Measurements from ENCODE around the gene TMEM150C.

Gene TMEM150C

DNA sequence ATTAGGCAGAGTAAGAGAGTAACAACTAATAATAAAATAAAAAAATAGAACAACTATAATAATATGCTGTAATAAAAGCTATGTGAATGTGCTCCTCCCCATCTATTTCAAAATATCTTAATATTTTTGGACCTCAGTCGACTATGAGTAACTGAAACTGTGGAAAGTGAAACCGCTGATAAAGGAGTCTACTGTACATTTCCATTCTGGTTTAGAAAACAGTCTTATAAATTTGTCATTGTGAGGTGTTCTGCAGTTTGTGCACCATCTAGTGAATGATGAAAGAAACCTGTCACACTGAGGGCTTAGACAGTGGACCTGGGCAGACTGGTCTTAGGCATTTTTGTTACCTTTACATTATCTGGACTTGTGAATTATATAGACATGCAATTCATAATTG lies 42.0 kb downstream of the TMEM150C start:
- H3K27ac ChIP-seq: no peak overlapping the region
- DNase-seq (ENCODE audit: low read depth, low spot score): no peak

DNA sequence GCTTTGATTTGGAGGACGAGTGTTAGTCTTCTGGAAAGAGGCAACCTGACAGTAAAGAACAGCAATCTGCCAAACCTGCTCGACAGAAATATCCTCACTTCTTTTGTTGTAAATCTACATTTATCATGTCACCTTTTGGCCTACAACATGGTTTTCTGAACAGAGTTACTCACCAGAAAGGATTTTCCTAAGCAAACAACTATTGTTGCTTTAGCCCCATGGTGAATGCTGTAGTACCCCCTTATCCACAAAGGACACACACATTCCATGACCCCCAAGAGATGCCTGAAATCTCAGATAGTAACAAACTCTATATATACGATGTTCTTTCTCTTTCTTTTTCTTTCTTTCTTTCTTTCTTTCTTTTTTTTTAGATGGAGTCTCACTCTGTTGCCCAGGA lies 42.7 kb downstream of the TMEM150C start:
- H3K27ac ChIP-seq: no peak overlapping the region
- DNase-seq (ENCODE audit: low read depth, low spot score): no peak

DNA sequence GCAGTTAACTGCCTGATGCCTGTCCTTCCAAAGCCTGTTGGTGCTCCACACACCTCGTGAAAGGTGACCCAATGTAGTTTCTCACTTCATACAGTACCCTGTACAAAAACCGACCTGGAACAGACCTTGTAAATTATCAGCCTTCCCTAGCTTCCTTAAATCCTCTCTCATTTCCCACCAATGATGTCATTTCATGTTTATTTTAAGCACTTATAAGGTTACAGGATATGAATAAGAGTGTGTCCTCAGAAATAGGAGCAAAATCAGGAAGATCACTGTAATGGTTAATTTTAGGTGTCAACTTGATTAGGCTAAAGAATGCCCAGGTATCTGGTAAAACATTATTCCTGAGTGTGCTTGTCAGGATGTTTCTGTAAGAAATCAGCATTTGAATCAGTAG lies 44.7 kb downstream of the TMEM150C start:
- H3K27ac ChIP-seq: no peak overlapping the region
- no peak for DNase-seq (ENCODE audit: low read depth, low spot score)

DNA sequence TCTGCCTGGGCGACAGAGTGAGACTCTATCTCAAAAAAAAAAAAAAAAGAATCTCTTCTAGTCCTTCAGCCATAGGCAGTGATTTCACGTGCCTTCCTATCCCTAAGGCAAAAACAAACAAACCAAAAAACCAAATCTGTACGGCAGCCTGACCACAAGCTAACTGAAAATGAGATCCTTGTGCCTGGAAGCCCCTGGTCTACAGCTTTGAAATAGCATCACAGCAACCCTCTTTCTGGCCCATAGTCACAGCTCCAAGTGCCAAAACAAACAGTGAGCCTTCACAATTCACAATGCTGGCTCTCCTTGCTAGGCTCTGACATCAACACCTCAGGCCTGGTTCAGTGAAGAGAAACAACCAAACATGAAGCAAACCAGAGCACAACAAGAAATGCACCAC lies 46.1 kb downstream of the TMEM150C start:
- DNase-seq (ENCODE audit: low read depth, low spot score): no peak
- H3K27ac ChIP-seq: no peak overlapping the region

DNA sequence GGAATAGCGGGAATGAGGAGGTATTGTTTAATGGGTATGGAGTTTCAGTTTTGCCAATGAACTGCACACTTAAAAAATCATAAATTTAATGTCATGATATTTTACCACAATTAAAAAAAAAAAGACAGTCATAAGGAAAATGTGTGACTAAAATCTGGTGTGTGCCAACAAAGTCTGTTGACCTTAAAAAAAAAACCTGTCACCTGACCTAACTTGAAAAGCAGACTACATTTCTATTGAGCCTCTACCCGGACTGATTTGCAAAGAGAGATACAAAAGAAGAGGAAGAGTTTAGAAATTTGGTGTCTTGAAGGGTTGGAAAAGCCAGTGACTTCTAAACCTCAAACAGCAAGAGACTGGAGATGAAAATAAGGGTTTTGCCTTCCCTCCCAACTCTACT lies 48.4 kb downstream of the TMEM150C start:
- DNase-seq (ENCODE audit: low read depth, low spot score): no peak
- no peak overlapping the region for H3K27ac ChIP-seq

DNA sequence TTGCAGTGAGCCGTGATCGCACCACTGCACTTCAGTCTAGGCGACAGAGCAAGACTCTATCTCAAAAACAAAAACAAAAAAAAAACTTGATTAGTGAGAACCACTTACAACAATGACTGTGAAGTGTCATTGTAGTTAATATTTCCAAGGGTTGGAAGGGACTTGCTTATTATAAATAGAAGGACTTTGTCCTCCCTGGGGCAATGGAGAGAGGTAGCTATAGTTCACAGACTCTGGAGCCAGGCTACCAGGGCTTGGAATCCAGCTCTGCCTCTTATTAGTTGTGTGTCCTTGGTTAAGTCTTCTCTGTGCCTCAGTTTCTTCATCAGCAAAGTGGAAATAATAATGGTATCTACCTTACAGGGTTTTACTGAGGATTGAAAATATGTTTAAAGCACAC lies 51.6 kb downstream of the TMEM150C start:
- no peak overlapping the region for H3K27ac ChIP-seq
- no peak for DNase-seq (ENCODE audit: low read depth, low spot score)

DNA sequence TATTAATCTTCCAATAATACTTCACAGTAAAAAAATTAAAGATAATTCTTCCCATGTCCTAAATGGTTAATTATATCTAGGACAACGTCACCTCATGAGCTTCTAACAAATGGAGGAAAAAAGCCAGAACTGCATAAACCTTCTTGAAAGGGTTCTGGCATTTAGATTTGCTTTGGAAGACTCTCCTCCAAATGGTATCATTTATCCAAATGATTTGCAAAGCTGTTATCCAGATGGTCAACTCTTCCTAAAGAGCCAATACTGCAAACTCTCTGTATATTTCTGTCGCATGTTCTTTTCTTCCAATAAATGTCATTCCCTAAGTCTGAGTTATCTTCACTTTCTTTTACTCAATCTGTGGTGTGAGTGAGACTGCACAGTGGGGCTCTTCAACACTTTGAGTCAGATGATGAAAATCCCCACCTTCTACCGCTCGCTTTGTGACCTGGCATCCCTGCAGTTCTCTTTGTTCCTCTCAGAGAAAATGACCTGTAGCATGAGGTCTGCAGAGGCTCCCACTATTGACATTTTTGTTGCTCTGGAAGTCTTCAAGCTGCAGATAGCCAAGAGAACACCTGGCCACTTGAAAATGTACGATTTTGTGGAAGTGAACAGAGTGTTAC lies 52.9 kb downstream of the TMEM150C start:
- no peak for DNase-seq (ENCODE audit: low read depth, low spot score)
- H3K27ac ChIP-seq: no peak overlapping the region

DNA sequence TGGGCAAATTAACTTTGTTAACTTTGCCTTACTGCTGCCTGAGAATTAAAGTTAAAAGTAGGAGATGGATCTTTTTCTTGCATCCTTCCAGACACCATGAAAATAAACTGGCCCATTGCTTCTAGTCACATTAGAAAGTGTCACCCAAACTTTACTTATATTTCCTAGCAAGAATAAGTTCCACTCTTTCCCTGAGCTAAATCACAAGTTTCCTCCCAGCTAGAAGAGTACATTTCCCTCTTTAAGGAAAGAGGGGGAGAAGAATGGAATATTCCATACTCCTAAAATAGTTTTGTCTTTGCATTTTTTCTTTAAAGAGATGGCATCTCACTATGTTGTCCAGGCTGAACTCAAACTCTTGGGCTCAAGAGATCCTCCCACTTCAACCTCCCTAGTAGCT lies 53.8 kb downstream of the TMEM150C start:
- DNase-seq (ENCODE audit: low read depth, low spot score): no peak

DNA sequence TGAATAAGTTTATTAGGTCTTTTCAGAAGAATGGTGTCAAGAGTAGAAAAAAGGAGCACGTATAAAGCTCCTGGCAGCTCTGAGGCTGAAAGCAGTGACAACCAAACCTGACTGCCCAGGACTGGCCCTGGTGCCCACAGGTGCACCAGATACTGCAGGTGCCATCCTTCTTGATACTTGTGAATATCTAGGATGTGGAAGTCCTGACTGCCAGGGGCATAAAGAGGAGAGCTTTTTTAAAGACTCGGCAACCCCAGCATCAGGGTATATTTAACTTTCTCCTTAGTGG lies 60.7 kb downstream of the TMEM150C start:
- DNase-seq (ENCODE audit: low read depth, low spot score): no peak
- no peak overlapping the region for H3K27ac ChIP-seq

More for the DNA sequence above, 53.8 kb downstream of the TMEM150C start:
- no peak overlapping the region for H3K27ac ChIP-seq

DNA sequence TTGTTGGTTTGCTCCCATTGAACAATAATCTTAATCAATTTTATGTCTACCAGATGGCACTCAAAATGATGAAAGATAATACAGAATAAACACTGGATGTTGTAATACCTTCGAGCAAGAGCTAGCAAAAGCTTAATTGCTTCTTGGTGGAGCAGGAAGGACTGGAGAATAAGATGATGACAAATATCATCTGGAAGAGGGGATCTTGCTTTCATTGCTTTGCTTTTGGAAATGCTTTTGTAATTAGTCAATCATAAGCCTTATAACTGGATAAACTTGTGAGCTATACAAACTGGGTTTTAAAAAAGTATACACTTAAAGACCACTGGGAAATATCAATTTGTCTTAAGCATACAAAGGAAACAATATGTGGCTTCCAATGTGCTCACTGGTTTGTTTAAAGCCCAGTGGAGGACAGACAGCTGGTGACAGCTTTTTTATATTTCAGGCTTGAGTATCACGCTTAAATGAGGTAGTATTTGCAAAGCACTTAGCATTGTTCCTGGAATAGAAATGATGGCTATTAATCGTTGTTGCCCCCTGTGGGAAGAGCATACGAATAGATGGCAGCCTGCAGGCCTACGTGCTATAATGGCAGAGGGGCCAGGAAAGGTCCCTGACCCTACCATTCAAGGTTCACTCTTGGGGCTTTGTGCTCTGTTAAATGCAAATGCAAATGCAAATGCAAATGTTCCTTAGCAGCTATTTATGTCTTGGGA lies 61.2 kb downstream of the TMEM150C start:
- no peak for DNase-seq (ENCODE audit: low read depth, low spot score)
- no peak overlapping the region for H3K27ac ChIP-seq

DNA sequence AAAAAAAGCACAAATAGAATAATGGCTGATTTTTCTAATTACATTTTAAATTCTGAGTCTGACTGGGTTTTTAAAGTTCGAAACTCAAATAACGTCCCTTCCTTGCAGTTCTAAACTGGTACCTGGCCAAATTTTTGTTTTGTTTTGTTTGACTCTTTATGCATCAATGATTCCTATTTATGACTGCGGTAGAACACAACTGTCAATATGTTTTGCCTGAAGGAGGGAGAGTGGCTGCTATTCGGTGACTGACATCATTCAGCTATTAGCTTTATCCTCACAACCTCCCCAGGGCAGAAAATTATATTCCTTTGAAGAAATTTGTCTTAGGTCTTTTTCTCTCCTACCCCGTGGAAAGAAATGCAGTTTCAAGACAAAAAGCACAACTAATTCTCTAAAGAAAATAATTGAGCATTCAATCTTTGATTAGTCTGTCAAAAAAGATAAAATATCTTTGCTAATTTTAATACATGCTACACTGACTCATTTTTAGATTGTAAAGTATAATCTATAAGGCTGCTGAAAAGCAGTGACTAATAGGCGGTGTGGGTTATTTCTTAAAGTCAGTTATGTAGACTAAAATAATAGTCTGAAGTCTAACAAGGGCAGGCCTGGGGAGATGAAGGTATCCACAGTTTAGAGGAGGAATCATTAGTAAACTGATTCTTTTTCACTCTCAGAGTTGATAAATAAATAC lies 61.9 kb downstream of the TMEM150C start:
- H3K27ac ChIP-seq: no peak overlapping the region
- no peak for DNase-seq (ENCODE audit: low read depth, low spot score)

DNA sequence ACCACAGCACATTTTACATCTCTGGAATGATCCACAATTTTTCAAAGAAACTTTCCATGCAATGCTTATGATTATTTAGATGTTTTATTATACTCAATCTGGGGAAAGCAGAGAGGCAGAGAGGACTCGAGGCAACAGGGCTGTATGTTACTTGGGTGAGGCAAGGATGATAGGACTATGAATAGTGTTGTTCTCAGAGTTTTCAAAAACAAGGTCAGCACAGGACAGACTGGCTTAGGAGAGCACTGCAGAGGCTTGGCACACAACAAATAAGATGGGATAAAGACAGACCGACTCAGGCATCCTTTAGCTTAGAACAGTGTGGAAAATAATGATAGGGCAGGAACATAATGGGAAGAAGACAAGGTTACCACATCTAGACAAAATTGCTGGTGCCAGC lies 65.4 kb downstream of the TMEM150C start:
- DNase-seq (ENCODE audit: low read depth, low spot score): no peak
- H3K27ac ChIP-seq: no peak overlapping the region

DNA sequence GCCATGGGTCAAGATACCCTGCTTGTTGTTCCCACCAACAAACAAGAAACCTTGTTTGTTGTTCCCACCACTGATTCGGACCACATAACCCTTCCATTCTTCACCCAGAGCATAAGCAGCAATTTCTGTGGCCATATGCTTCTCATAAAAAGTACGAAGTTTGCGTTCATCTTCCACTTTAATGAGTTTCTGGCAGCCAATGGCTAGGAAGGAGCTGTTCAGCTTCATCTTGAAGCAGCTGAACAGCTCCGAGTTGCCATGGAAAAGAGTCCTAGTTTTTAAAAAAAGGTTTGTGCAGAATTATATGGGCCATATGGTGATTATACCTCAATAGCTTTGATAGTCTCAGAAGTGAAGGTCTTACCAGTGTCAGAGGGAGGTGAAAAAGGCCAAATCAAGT lies 66.1 kb downstream of the TMEM150C start:
- no peak overlapping the region for H3K27ac ChIP-seq
- DNase-seq (ENCODE audit: low read depth, low spot score): no peak

DNA sequence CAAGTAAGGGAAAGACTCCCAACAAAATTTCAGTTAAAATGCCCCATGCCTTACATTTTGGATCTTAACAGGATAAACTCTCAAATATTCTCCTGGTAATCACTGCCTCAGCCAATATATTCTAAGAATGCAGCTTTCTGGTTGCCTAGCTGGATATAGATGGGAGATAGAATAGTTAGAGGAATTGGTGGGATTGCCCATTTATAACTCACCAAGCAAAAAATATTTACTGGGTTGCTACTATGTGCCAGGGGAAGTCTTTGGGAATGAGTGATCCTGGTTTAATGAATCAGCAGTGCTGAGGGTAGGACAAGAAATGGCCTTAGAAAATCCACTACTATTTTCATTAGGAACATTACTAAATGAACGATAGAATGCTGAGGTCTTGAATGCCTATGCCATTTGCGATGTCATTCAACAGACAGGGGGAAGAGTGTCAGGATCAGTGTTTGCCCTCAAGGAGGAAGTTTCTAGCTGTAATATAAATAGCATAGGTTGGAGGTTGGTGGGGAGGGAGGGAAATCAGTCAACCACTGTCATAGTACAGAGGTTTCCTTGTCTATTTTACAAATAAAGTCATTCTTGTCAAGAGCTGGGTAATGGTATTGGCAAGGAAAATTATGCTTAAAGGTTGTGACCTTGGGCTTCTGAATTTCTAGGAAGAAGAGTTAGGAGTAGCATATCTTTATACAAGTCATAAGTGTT lies 67.9 kb downstream of the TMEM150C start:
- H3K27ac ChIP-seq: no peak overlapping the region
- no peak for DNase-seq (ENCODE audit: low read depth, low spot score)

DNA sequence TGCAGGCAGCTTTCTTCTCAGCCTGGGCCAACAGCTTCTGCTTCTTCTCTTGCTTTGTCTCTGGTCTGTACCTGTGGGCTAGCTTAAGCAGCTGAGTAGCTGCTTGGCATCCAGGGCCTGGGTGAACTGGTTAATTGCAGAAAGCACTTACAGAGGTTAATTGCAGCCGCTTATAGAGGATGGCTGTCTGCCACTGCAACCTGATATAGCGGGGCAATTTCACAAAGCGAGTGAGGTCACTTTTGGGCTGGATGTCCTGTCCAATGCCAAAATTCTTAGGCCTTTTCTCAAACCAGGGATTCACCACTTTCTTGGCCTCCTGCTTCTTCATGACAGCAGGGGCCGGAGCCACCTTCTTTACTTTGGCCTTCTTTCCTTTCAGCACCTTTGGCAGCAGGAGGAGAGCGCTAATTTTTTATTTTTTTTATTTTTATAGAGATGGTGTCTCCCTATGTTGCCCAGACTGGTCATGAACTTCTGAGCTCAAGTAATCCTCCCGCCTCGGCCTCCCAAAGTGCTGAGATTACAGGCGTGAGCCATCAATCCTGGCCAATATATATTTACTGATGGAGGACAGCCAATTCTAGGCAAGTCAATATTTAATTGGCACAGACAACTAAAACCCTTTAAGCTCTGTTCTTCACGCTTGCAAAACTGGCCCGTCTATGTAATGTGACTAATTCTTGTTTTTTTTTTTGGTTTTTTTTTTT lies 70.4 kb downstream of the TMEM150C start:
- no peak for DNase-seq (ENCODE audit: low read depth, low spot score)
- H3K27ac ChIP-seq: no peak overlapping the region

DNA sequence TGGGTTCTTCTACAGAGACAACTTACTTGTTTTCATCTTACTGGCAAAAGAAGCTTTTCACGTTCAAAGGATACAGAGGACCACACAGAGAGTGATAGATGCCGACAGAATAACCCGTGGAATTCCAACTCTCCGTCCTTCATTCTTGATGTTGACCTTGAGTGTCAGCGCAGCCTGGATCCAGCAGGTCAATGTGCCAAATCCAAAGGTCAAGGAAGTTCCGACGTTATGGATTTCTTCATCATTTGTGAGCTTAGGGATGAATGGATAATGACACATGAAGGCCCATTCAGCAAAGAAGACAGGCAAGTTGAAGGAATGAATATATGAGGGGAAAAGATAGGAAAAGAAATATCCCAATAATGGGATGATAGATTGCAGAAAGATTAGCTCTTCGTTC lies 71.8 kb downstream of the TMEM150C start:
- H3K27ac ChIP-seq: no peak overlapping the region
- no peak for DNase-seq (ENCODE audit: low read depth, low spot score)

DNA sequence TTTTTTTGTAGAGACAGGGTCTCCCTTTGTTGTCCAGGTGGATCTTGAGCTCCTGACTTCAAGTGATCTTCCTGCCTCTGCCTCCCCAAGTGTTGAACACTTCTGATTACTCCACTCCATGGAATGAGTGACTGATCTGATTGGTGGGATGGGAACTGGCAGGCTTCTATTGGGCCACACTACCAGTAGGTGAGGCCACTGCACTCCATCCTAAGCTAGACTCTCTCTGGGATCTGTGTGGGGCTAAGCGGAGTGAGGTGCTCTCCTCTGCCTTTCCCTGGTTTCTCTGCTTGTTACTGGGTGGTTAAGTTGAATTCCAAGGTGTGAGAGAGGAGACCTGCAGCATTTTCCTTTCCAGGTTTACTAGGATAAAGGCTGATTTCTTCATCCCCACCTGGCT lies 72.7 kb downstream of the TMEM150C start:
- no peak for DNase-seq (ENCODE audit: low read depth, low spot score)
- H3K27ac ChIP-seq: no peak overlapping the region

DNA sequence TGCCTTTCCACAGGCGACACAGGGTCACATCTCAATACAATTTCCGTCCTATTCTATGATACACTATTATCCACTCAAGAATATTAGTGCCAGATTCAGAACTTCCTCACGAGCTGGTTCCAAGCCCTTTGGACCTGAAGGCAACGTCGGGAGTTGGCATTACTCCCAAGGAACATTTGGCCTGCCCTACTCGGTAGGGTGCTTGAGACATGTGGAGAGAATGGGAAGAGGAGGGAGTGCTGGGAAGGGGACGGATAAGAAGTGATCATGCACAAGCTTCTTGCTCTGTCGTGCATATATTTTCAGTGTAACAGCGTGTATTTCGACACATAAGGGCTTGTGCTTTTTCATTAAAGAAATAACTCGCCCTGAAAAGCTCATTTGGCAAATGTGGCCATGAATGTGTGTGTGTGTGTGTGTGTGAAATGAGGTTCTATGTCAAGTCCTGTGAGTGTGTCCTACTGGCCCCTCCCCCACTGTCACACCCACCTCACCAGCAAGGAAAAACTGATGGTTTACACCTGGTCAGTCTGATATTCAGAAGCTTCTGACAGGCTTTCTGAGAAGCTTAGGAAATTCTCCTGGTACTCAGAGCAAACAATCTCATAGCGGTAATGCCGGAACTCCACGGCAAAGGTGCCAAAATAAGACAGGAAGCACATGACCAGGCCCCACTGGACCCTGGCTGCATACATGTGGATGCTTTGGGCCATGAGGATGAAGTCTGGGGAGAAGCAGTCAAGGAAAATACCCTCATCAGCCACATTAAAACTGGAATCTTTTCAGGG lies 76.6 kb downstream of the TMEM150C start:
- no peak for DNase-seq (ENCODE audit: low read depth, low spot score)
- H3K27ac ChIP-seq: no peak overlapping the region

DNA sequence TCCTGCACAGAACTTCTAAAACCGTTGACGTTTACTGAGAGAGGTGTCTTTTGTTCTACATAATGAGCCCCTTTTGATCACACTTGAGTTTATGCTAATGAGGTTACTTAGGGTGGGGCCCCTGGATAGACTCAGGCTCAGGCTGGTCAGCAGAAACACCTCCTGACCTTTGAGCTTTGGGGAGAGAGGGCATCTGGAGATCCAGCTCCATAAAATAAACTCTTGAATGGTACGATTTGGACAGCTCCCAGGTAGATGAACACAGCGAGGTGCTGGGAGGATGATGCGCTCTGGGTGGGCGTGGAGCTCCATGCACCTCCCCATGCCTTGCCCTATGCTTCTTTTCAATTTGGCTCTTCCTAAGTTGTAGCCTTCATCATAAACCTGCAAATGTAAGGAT lies 79.4 kb downstream of the TMEM150C start:
- DNase-seq (ENCODE audit: low read depth, low spot score): no peak
- H3K27ac ChIP-seq: no peak overlapping the region

DNA sequence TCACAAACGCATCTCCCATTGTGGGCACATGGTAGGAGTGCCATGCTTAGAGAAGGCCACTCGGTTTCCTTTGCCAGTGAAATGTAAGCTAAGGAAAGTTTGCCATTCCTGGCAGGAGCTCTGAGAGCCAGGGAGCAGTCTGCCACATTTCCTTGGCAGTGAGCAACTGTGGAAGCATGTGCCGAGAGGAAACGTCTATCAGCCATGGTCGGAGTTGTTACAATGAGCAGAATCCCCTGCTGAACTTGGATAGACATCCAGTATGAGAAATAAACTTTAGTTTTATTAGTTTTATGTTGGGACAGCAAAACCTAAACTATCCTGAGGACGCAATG lies 80.3 kb downstream of the TMEM150C start:
- H3K27ac ChIP-seq: no peak overlapping the region
- DNase-seq (ENCODE audit: low read depth, low spot score): no peak

Data from epithelial cell of prostate (primary cell).